Heart left ventricle (tissue), 16 donors: Measurements from ENCODE around the gene CELF2. TPM values are rescaled to one million over a fixed set of nuclear protein-coding genes. Genes with fewer than 3 reads are reported as not detected.

Source experiments
- ATAC-seq, 4 donors: fragments of 200-7000 bp; cut with Tn5 transposase; one replicate each; pipeline ENCODE4 v1.9.1; 2020 to 2022; ENCODE audit warnings: moderate library complexity in 4 of 4, mild to moderate bottlenecking in 3 of 4, moderate number of reproducible peaks in 1 of 4
- DNase-seq, 5 donors: peaks; one replicate each; pipeline ENCODE4 v3.0.0-alpha.2; 2020
- H3K27ac ChIP-seq, 12 donors: fragments of 200-600 bp; sonication (generic) in 4 of 12; one replicate each; pipeline versions ENCODE4 v1.5.0 to v1.8.0; 2016 to 2022; ENCODE audit warnings: mild to moderate bottlenecking in 2 of 12
- H3K27me3 ChIP-seq, 9 donors: fragments of 200-600 bp; sonication (generic) in 2 of 9; one replicate each; pipeline versions ENCODE4 v1.5.1 to v1.8.0; 2016 to 2022; ENCODE audit warnings: mild to moderate bottlenecking in 3 of 9
- H3K36me3 ChIP-seq, 9 donors: fragments of 200-600 bp; sonication (generic) in 2 of 9; one replicate each; pipeline versions ENCODE4 v1.5.0 to v1.8.0; 2018 to 2022; ENCODE audit warnings: mild to moderate bottlenecking in 2 of 9
- H3K4me1 ChIP-seq, 12 donors: fragments of 200-600 bp; sonication (generic) in 4 of 12; one replicate each; pipeline versions ENCODE4 v1.5.0 to v1.8.0; 2016 to 2022; ENCODE audit warnings: mild to moderate bottlenecking in 3 of 12
- H3K4me3 ChIP-seq, 12 donors: fragments of 200-600 bp; sonication (generic) in 4 of 12; one replicate each; pipeline versions ENCODE4 v1.5.0 to v1.8.0; 2017 to 2022; ENCODE audit warnings: mild to moderate bottlenecking in 9 of 12, moderate library complexity in 4 of 12
- H3K9me3 ChIP-seq, 12 donors: fragments of 200-600 bp; sonication (generic) in 4 of 12; one replicate each; pipeline versions ENCODE4 v1.5.0 to v1.8.0; 2016 to 2022; ENCODE audit warnings: mild to moderate bottlenecking in 1 of 12
- POLR2A ChIP-seq, 2 donors: fragments of 450-650 bp; IDR thresholded peaks; one replicate each; pipeline ENCODE4 v1.6.1; 2017; ENCODE audit warnings: antibody characterized with exemption in 2 of 2, mild to moderate bottlenecking in 2 of 2, moderate library complexity in 2 of 2
- WGBS, 4 donors: extraction: QIAGEN DNeasy Blood & Tissue Kit in 2 of 4; methylation state at CpG; one replicate each; pipeline versions ENCODE4 v1.1.5 to v1.1.7; 2013 to 2018; 5-methylcytosine and 5-hydroxymethylcytosine counted together
- intact Hi-C, 10 donors: fragments of 100-400 bp; cut with DNase I; formaldehyde crosslinking; loops; one replicate each; pipeline versions ENCODE4 v1.11.1 to v1.14.2; 2022
- polyA plus RNA-seq, 2 donors: library from polyadenylated mRNA; stranded (reverse); fragments of 200-250 nt; gene quantifications; one replicate each; pipeline ENCODE4 v1.2.3, GENCODE V29; 2013
- total RNA-seq, 9 donors: library from RNA; depleted of rRNA in 2 of 9; stranded (reverse); fragments of >200 nt in 2 of 9; fragmentation: NEBNext Ultra II Directional in 3 of 9; extraction: Animal tissue kit (Norgen Biotek cat#: 25700) in 3 of 9; gene quantifications; one replicate each; pipeline versions ENCODE4 v1.1.0 to v1.2.4, GENCODE V29; 2016 to 2023
- TF ChIP-seq, protein P1 (sequence below), 12 donors: fragments of 200-600 bp; sonication (generic) in 4 of 12; IDR thresholded peaks; one replicate each; pipeline versions ENCODE4 v1.5.0 to v1.8.0; 2018 to 2022; ENCODE audit warnings: antibody characterized with exemption in 12 of 12, mild to moderate bottlenecking in 5 of 12
- donor health status: ischemic (EF 13 %, LVEDD 7.1; RV severe dilation, severe dysfunction).
- donor health status: healthy with polysubstance abuse.
- donor health status: DM: no; HTN: yes; CAD: no.
- donor health status: DM: no; HTN: no; CAD: no.
- donor health status: ischemic (EF 25% LVEDD 6.9; RV normal size, moderate dysfunction).
- donor health status: ischemic (EF 25% LVEDD 5.7; RV mildly dilated, moderate dysfunction).
- donor health status: healthy.
- donor health status: DM: yes; HTN: yes; CAD: no.
- donor health status: ischemic (EF 35%, LVEDD 5.7; RV mildly dilated, moderate dysfunction).
- donor health status: nonischemic (EF 11% LVEDD 7.7; RV severe dilation, severe dysfunction).
- donor health status: DM: yes; HTN: yes; CAD: no.
- donor health status: PGD.
- donor health status: ischemic (EF 29% LVEDD 5.4; RV normal size, mild dysfunction).
- donor health status: nonischemic (EF 23%, LVEDD 6.1; RV moderate dilation, normal function).

Gene CELF2
- total and polyA plus RNA-seq, 11 donors: 14.2 to 103 (median 67.1) TPM

DNA sequence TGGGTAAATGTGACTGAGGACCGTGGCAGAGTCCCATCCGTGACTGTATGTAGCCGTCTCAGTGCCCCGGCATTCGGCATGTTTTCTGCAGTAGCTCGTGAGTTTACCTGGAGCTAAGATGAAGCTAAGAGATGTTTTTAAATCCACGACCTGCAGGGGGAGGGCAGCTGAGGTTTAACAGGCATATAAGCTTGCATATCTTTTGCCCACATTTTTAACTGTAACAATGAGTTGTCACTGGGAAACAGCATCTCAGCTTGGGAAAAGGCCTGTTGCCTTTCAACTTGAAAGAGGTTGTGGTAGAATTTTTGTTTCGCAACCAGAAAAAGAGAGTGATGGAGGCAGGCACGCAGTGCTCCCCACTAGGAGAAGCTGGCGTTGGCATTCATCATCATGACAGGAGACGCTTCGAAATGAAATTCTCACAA is 77.7 kb downstream of the CELF2 start:
- intact Hi-C loops: no loop called here
- DNase-seq: no peak
- 88 to 89% (median 88%) methylated on average over 12 of the region's 12 CpGs for WGBS, 4 donors
- ATAC-seq: no peak
- H3K27me3 ChIP-seq: no peaks in the 10 kb centered on the region
- H3K4me3 ChIP-seq: no peak overlapping the region
- H3K27ac ChIP-seq: no peak overlapping the region
- no peaks in the 10 kb centered on the region for H3K36me3 ChIP-seq
- H3K4me1 ChIP-seq: peaks cover 0 to 63% (median 17%) of the 10 kb centered on the region in 12 donors
- no peaks in the 10 kb centered on the region for H3K9me3 ChIP-seq
- no peak for TF ChIP-seq POLR2A (IDR thresholded peaks at IDR 0.05)
- TF ChIP-seq, protein P1, sequence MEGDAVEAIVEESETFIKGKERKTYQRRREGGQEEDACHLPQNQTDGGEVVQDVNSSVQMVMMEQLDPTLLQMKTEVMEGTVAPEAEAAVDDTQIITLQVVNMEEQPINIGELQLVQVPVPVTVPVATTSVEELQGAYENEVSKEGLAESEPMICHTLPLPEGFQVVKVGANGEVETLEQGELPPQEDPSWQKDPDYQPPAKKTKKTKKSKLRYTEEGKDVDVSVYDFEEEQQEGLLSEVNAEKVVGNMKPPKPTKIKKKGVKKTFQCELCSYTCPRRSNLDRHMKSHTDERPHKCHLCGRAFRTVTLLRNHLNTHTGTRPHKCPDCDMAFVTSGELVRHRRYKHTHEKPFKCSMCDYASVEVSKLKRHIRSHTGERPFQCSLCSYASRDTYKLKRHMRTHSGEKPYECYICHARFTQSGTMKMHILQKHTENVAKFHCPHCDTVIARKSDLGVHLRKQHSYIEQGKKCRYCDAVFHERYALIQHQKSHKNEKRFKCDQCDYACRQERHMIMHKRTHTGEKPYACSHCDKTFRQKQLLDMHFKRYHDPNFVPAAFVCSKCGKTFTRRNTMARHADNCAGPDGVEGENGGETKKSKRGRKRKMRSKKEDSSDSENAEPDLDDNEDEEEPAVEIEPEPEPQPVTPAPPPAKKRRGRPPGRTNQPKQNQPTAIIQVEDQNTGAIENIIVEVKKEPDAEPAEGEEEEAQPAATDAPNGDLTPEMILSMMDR (IDR thresholded peaks at IDR 0.05): no peak

DNA sequence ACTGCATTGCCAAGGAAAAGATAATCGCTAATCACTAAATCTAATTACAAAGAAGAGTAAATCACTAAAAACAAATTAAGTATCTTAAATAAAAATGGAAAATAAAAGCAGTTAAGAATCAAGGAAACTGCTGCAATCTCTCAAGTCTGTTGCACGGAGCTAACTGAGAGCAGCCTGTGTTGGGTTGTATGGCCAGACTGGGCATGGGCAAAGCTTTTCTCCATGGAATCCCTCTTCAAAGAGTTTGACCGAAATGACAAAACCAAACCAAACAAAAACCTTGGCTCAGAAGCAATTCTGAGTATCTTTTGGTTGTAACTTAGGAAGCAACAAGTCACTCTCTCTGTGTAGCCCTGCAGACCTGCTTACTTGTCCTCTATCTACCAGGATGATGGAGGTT is 78.8 kb downstream of the CELF2 start:
- Histone ChIP-seq H3K9me3 (no peaks in the 10 kb centered on the region), H3K27me3 (no peaks in the 10 kb centered on the region), H3K4me3 (no peak overlapping the region), H3K27ac (no peak overlapping the region), H3K4me1 (peaks cover 0 to 63% (median 18%) of the 10 kb centered on the region in 12 donors), H3K36me3 (no peaks in the 10 kb centered on the region)
- 69 to 85% (median 80%) methylated on average over 3 of the region's 3 CpGs for WGBS, 4 donors
- no peak for DNase-seq
- intact Hi-C loops: no loop called here
- no peak for ATAC-seq
- TF ChIP-seq, protein P1 (IDR thresholded peaks at IDR 0.05): no peak
- TF ChIP-seq POLR2A (IDR thresholded peaks at IDR 0.05): no peak

DNA sequence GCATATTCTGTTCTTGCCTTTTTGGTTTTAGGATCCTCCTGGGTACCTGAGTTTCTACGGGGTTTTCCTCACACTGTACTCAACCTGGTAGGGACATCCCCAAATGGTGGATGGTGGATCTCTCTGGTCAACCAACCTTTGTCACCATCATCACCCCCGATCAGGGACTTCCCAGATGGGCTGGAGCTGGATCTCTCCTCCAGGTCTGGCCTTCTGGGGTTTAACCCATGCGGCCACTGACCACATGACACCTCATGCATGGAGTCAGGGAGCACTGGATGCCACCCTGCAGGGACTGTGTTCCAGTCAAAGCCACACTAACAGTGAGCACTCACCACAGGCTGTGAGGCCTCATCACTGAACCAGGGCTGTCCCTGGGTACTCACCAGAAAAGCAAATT is 80.0 kb downstream of the CELF2 start:
- DNase-seq (no peak), ATAC-seq (peak in 2 of 4 donors; percentile 10 to 49)
- 90 to 100% (median 98%) methylated on average over 3 of the region's 3 CpGs for WGBS, 4 donors
- Histone ChIP-seq H3K4me1 (peaks cover 0 to 59% (median 20%) of the 10 kb centered on the region in 12 donors), H3K27me3 (no peaks in the 10 kb centered on the region), H3K36me3 (no peaks in the 10 kb centered on the region), H3K4me3 (no peak overlapping the region), H3K9me3 (no peaks in the 10 kb centered on the region), H3K27ac (no peak overlapping the region)
- no peak for TF ChIP-seq POLR2A (IDR thresholded peaks at IDR 0.05)
- TF ChIP-seq, protein P1 (IDR thresholded peaks at IDR 0.05): no peak
- intact Hi-C loops: no loop called here

DNA sequence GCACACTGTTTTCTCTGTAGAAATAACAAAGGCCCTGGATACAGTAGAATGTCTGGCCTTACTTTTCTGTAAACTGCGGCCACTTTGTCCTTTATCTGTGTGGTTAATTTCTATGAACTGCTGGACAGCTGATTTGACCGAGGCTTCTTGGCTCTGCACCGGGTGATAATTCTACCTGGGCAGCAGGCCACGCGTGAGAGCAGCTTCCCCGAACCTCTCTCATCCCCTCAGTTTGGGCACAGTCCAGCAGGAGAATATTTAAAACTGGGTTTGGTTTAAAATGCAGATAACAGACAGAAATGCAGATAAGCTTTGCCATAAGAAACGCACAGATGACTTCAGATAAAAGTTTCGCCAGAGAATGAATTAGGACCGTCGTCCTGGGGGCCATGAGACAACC is 81.0 kb downstream of the CELF2 start:
- H3K36me3 ChIP-seq: no peaks in the 10 kb centered on the region
- TF ChIP-seq, protein P1 (IDR thresholded peaks at IDR 0.05): no peak
- no peak for TF ChIP-seq POLR2A (IDR thresholded peaks at IDR 0.05)
- peak overlapping the region in 1 of 12 donors; percentile 17 for H3K27ac ChIP-seq
- 44 to 54% (median 48%) methylated on average over 10 of the region's 10 CpGs for WGBS, 4 donors
- ATAC-seq: peak; percentile 30 to 69 (median 63)
- H3K27me3 ChIP-seq: no peaks in the 10 kb centered on the region
- no peak overlapping the region for H3K4me3 ChIP-seq
- DNase-seq: peak in 4 of 5 donors; percentile 27 to 43 (median 38)
- H3K9me3 ChIP-seq: no peaks in the 10 kb centered on the region
- H3K4me1 ChIP-seq: peaks cover 0 to 52% (median 18%) of the 10 kb centered on the region in 12 donors
- intact Hi-C loops: no loop called here
